K562 (cell line): ENCODE data around the gene USP37.

Experiments used
- CHD2 ChIP-seq: IDR thresholded peaks from 2 replicates; pipeline ENCODE4 v1.6.1; 2011; ENCODE audit warnings: low read depth, low read length
- MEF2A ChIP-seq: IDR thresholded peaks from 2 replicates; pipeline ENCODE4 v1.6.1; 2011; ENCODE audit warnings: low read depth, mild to moderate bottlenecking, low read length, moderate library complexity; ENCODE audit not compliant: control insufficient read depth
- NFIX ChIP-seq: fragments of 250-450 bp; sonication (Bioruptor Pico); IDR thresholded peaks from 2 replicates; pipeline ENCODE4 v1.4.0; 2020; ENCODE audit warnings: low read depth, mild to moderate bottlenecking, moderate library complexity
- POLR2A ChIP-seq: fragments of 450-650 bp; conservative IDR thresholded peaks from 2 replicates; pipeline ENCODE4 v1.6.1; 2016
- POLR2AphosphoS5 ChIP-seq: IDR thresholded peaks from 2 replicates; pipeline ENCODE4 v1.6.1; 2011; ENCODE audit warnings: mild to moderate bottlenecking, low read depth, low read length, moderate library complexity; ENCODE audit not compliant: control insufficient read depth, insufficient read depth
- RFX1 ChIP-seq: fragments of 450-650 bp; IDR thresholded peaks from 2 replicates; pipeline ENCODE4 v1.6.1; 2016; ENCODE audit warnings: mild to moderate bottlenecking, moderate library complexity
- SREBF2 ChIP-seq: sonication (generic); formaldehyde crosslinking; IDR thresholded peaks from 2 replicates; pipeline ENCODE4 v1.4.0; 2020; ENCODE audit warnings: mild to moderate bottlenecking, missing genetic modification reagents
- ZNF184 ChIP-seq: sonication (generic); formaldehyde crosslinking; IDR thresholded peaks from 2 replicates; pipeline ENCODE4 v1.5.0; 2020; ENCODE audit warnings: missing genetic modification reagents
- ZNF24 ChIP-seq: fragments of 450-650 bp; IDR thresholded peaks from 2 replicates; pipeline ENCODE4 v1.6.1; 2016
- TF ChIP-seq, protein P1 (sequence below), 3 experiments: IDR thresholded peaks in 2 of 3; conservative IDR thresholded peaks in 1 of 3; 2 replicates each; pipeline ENCODE4 v1.5.1; 2011 to 2012; ENCODE audit warnings: low read length in 3 of 3, mild to moderate bottlenecking in 3 of 3, control low read depth in 2 of 3, improper control_type of control experiment in 1 of 3, inconsistent platforms in 1 of 3, low read depth in 1 of 3, mixed read lengths in 1 of 3, moderate library complexity in 1 of 3; ENCODE audit not compliant: insufficient read depth in 2 of 3

DNA sequence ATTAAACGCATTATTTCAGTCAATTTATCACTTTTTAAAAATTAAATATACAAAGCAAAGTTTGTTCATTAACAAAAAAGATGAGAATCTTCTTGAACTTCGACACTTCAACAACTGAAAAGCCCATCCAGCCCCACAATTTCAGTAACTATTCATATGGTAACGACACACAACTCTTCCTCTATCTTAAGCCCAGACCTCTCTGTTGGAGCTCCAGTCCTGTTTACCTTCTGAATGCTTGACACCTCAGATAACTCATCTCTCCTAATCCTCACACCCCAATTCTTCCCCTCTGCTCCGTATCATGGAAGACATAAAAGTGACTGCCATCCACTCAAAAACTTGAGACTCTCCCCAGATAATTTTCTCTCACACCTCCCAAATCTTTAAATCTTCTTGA lies 12.6 kb downstream of the USP37 start:
- TF ChIP-seq, protein P1, sequence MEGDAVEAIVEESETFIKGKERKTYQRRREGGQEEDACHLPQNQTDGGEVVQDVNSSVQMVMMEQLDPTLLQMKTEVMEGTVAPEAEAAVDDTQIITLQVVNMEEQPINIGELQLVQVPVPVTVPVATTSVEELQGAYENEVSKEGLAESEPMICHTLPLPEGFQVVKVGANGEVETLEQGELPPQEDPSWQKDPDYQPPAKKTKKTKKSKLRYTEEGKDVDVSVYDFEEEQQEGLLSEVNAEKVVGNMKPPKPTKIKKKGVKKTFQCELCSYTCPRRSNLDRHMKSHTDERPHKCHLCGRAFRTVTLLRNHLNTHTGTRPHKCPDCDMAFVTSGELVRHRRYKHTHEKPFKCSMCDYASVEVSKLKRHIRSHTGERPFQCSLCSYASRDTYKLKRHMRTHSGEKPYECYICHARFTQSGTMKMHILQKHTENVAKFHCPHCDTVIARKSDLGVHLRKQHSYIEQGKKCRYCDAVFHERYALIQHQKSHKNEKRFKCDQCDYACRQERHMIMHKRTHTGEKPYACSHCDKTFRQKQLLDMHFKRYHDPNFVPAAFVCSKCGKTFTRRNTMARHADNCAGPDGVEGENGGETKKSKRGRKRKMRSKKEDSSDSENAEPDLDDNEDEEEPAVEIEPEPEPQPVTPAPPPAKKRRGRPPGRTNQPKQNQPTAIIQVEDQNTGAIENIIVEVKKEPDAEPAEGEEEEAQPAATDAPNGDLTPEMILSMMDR (IDR thresholded peaks at IDR 0.05 in 2 of 3, conservative IDR thresholded peaks at IDR 0.05 in 1 of 3; ENCODE audit: insufficient read depth in 2 of 3, low read depth in 1 of 3, low read length in 3 of 3) = no peak
- no peak for TF ChIP-seq POLR2AphosphoS5
- TF ChIP-seq MEF2A = no peak
- TF ChIP-seq POLR2A = no peak
- no peak for TF ChIP-seq ZNF24
- no peak for TF ChIP-seq SREBF2 (CRISPR knock-in tag)
- TF ChIP-seq RFX1 = no peak
- no peak for TF ChIP-seq ZNF184 (CRISPR knock-in tag)
- no peak for TF ChIP-seq NFIX (CRISPR knock-in tag)
- no peak for TF ChIP-seq CHD2
